NCI-H345 treated with DMSO at 0.1 percent for 48 hours (cell line): ENCODE measurements around the gene DDX47.
"Not testable (repeated sequence)": the region's sequence is repeated elsewhere in the genome, so short reads cannot be mapped to it uniquely, and the experiment has no call there.

ENCODE experiments used
- DNase-seq: peaks from one replicate; lab custom pipeline; 2025; ENCODE audit not compliant: unreplicated experiment; lab: John Stamatoyannopoulos, UW

DDX47 gene

GRCh38 chr12:12871587-12872138, 58.5 kb downstream of the DDX47 start:
- no peak for DNase-seq

GRCh38 chr12:12872139-12872933, 59.2 kb downstream of the DDX47 start:
- peak; percentile 82 for DNase-seq

GRCh38 chr12:12872934-12873275, 59.8 kb downstream of the DDX47 start:
- DNase-seq: no peak

GRCh38 chr12:12874029-12874428, 60.9 kb downstream of the DDX47 start:
- DNase-seq: no peak

- DNase-seq: not testable (repeated sequence)
Observed at GRCh38 chr12:12875301-12875700, 62.2 kb downstream of the DDX47 start.

- DNase-seq: no peak
Observed at GRCh38 chr12:12877153-12877768, 64.1 kb downstream of the DDX47 start.

- no peak for DNase-seq
Observed at GRCh38 chr12:12877781-12878455, 64.8 kb downstream of the DDX47 start.
